Measurements from ENCODE around the gene ASF1A. TPM values are rescaled to one million over a fixed set of nuclear protein-coding genes. Genes with fewer than 3 reads are reported as not detected.

The ASF1A gene
- total and polyA plus RNA-seq, 2 of the 13 experiments (the other 11 are each of a cell fraction or from before 2014, with no cell fraction given) = 14.5 to 49.9 TPM

- Histone ChIP-seq H3K4me1 (ENCODE audit: insufficient read depth, low read length) (peaks cover 9% of the 10 kb centered on the region; the same call in 1 of the 2 replicates), H3K36me3 (replicated peaks in 1 of 2; ENCODE audit: control insufficient read depth in 1 of 2, insufficient read depth in 2 of 2, low read length in 2 of 2) (no peaks in the 10 kb centered on the region), H3K4me3 (replicated peaks in 1 of 3; ENCODE audit: insufficient read depth in 1 of 3, low read depth in 2 of 3, low read length in 3 of 3) (no peak overlapping the region), H2AFZ (ENCODE audit: low read length) (no peak overlapping the region), H3K9ac (ENCODE audit: insufficient read depth, low read depth, low read length) (no peak overlapping the region), H3K79me2 (ENCODE audit: insufficient read depth, low read length) (no peaks in the 10 kb centered on the region), H3K9me3 (ENCODE audit: low read length) (no peaks in the 10 kb centered on the region), H4K20me1 (ENCODE audit: insufficient read depth, low read length) (no peaks in the 10 kb centered on the region), H3K4me2 (ENCODE audit: low read depth, low read length) (no peak overlapping the region), H3K27ac (ENCODE audit: extremely low read length, insufficient read depth, low read length) (no peak overlapping the region), H3K27me3 (ENCODE audit: control insufficient read depth in 1 of 2, insufficient read depth in 2 of 2, low read length in 2 of 2) (no peaks in the 10 kb centered on the region)
- ATAC-seq (no peak), DNase-seq (ENCODE audit: low spot score) (no peak), FAIRE-seq (no peak)
- intact Hi-C loops (cut with micrococcal nuclease; ENCODE audit: unreplicated experiment) = no loop called here
- ChIA-PET CTCF (ENCODE audit: low intra/inter-chr PET ratio, low total read pairs) (no interaction called here), POLR2A (no interaction called here)
- BruUV-seq (replicated peaks) = no TSS peak
- TF ChIP-seq ZBTB20 (CRISPR knock-in tag; IDR thresholded peaks at IDR 0.05; ENCODE audit: borderline replicate concordance, low read depth) = no peak
- no peak for TF ChIP-seq HNRNPLL (IDR thresholded peaks at IDR 0.05; ENCODE audit: low read depth, low read length, poor library complexity, severe bottlenecking)
- no peak for TF ChIP-seq POLR2A (IDR thresholded peaks at IDR 0.05; ENCODE audit: insufficient read depth in 1 of 2, low read depth in 2 of 2, low read length in 2 of 2)
- TF ChIP-seq AGO1 (IDR thresholded peaks at IDR 0.05; ENCODE audit: low read depth, low read length, poor library complexity, severe bottlenecking) = no peak
- no peak for TF ChIP-seq NBN (conservative IDR thresholded peaks at IDR 0.05)
- TF ChIP-seq HMGXB4 (CRISPR knock-in tag; IDR thresholded peaks at IDR 0.05; ENCODE audit: borderline replicate concordance in 1 of 2, low read depth in 1 of 2) = no peak
- TF ChIP-seq HMG20A (CRISPR knock-in tag; IDR thresholded peaks at IDR 0.05; ENCODE audit: borderline replicate concordance) = no peak
- no peak for TF ChIP-seq HMG20B (CRISPR knock-in tag; conservative IDR thresholded peaks at IDR 0.05)
- no peak for TF ChIP-seq MED1 (CRISPR knock-in tag; IDR thresholded peaks at IDR 0.05)
- no peak for TF ChIP-seq ZNF7 (CRISPR knock-in tag; IDR thresholded peaks at IDR 0.05)
- TF ChIP-seq, protein P1, sequence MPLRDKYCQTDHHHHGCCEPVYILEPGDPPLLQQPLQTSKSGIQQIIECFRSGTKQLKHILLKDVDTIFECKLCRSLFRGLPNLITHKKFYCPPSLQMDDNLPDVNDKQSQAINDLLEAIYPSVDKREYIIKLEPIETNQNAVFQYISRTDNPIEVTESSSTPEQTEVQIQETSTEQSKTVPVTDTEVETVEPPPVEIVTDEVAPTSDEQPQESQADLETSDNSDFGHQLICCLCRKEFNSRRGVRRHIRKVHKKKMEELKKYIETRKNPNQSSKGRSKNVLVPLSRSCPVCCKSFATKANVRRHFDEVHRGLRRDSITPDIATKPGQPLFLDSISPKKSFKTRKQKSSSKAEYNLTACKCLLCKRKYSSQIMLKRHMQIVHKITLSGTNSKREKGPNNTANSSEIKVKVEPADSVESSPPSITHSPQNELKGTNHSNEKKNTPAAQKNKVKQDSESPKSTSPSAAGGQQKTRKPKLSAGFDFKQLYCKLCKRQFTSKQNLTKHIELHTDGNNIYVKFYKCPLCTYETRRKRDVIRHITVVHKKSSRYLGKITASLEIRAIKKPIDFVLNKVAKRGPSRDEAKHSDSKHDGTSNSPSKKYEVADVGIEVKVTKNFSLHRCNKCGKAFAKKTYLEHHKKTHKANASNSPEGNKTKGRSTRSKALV (CRISPR knock-in tag; IDR thresholded peaks at IDR 0.05) = no peak
- TF ChIP-seq IRX3 (CRISPR knock-in tag; IDR thresholded peaks at IDR 0.05; ENCODE audit: borderline replicate concordance, low read depth) = no peak
- in situ Hi-C loops (cut with HindIII; ENCODE audit: extremely low pct_ligation_motif_present, low pct_unique_long_range_greater_than_20kb) = no loop called here
- WGBS (ENCODE audit: low lambda C conversion rate) = 87% methylated on average over 2 of the region's 2 CpGs
These were observed 24.6 kb upstream of the ASF1A start for GRCh38 chr6:118869350-118869749.
